HG03571 (cell line): ENCODE data around the gene CALHM5.

Experiments used
- ATAC-seq: cut with Tn5 transposase; IDR thresholded peaks from one replicate; pipeline ENCODE4 v1.9.1; 2021; ENCODE audit not compliant: unreplicated experiment

The CALHM5 gene

GRCh38 chr6:116545651-116546050 is 34.2 kb downstream of the CALHM5 start, which contains the start of gene TRAPPC3L:
TSS of gene TRAPPC3L (minus strand) at chr6:116545684. CDS start at chr6:116545514, 170 bp downstream.
- ATAC-seq: no peak

DNA sequence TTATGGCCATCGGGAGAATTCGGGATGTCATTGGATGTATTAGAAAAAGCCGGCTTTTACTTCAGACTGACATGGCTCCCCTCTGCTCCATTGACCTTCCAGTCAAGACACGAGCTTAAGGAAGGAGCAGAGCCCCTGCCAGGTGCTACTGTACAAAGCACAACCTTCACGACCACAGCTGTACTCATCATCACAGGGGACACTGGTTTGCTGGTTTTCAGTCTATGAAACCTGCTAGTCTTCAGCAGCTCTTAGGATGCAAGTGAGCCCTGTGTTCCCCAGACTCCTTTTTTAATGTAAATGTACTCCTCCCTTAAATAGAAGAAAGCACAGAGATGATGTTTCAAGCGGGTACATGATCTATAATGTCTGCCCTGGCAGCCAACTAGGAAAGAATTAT is 35.9 kb downstream of the CALHM5 start:
- ATAC-seq: no peak

GRCh38 chr6:116550796-116551195 is 39.4 kb downstream of the CALHM5 start:
- no peak for ATAC-seq

- ATAC-seq: no peak
These were observed 42.0 kb downstream of the CALHM5 start, which contains the start of gene CALHM4 for GRCh38 chr6:116553451-116553850. TSS of gene CALHM4 (plus strand) at chr6:116553751. CDS start at chr6:116553794, 43 bp downstream.

GRCh38 chr6:116556065-116556464 is 44.6 kb downstream of the CALHM5 start:
- ATAC-seq: no peak

DNA sequence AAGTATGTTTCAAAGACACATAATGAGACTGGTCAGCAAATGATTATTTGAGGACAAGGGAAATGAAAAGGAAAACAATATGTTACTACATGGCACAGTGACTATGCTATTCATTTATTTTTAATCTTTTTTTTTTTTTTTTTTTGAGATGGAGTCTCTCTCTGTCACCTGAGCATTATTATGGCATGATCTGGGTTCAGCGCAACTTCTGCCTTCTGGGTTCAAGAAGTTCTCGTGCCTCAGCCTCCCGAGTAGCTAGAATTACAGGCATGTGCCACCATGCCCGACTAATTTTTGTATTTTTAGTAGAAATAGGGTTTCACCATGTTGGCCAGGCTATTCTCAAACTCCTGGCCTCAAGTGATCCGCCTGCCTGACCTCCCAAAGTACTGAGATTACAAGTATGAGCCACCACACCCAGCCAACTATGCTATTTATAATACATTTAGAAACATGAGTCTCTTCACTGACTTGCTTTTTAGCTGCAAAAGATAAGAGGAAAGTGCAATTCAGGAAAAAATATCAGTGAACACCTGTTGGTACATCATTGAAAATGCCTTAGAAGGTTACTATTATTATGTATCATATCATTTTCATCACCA is 45.5 kb downstream of the CALHM5 start:
- ATAC-seq: no peak

DNA sequence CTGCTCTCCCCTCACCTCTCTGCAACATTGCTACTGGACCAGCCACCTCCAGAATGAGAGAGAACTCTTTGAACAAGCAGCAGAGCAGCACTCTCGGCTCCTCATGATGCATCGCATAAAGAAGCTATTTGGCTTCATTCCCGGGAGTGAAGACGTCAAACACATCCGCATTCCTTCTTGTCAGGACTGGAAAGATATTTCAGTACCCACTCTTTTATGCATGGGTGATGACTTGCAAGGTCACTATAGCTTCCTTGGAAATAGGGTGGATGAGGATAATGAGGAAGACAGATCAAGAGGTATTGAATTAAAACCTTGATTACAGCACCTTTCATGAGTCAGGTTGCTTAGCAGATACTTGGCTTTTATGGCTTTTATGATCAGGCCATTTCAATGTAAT is 46.5 kb downstream of the CALHM5 start:
- ATAC-seq: no peak

DNA sequence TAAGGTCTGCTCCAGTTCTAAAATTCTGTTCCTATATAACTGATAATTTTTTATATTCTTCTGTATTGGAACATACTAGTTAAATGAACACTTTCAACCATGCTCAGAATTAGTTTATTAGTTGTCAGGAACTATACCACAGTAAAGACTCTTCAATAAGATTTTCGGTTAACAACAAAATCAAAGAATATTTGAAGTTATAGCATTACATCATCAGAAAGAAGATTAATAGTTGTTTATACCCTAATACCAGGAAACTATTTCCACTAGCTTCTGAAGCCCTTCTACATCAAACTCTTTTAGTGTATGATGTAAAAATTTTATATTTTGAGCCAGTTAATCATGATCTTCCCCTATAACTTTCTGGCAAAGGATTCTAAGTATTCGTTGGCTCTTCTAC is 48.7 kb downstream of the CALHM5 start:
- ATAC-seq: no peak

- ATAC-seq: peak; percentile 60
These were observed 50.1 kb downstream of the CALHM5 start for GRCh38 chr6:116561377-116562018.

DNA sequence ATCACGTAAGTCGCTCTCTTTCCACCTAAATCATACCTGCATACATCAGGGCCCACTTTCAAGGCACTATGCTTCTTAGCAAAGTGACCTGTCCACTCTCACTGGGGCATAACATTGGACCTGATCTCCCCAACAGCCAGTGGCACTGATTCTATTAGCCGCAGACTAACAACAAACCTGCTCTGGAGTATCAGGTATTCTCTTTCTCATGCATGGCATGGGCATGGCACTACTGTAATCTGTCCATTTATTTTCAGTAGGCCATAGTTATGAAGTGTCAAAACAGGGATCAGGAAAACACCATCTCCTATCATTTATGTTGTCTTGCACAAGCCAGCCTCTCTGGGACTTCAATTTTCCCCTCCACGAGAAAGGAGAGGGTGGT is 50.6 kb downstream of the CALHM5 start:
- no peak for ATAC-seq

GRCh38 chr6:116562614-116563013 is 51.2 kb downstream of the CALHM5 start:
- ATAC-seq: no peak

- no peak for ATAC-seq
These were observed 52.4 kb downstream of the CALHM5 start for GRCh38 chr6:116563830-116564229.

GRCh38 chr6:116564311-116564710 is 52.9 kb downstream of the CALHM5 start:
- ATAC-seq: no peak

GRCh38 chr6:116564921-116565872 is 53.8 kb downstream of the CALHM5 start:
- ATAC-seq: no peak

GRCh38 chr6:116568111-116568510 is 56.7 kb downstream of the CALHM5 start:
- no peak for ATAC-seq

GRCh38 chr6:116568821-116569755 is 57.6 kb downstream of the CALHM5 start:
- no peak for ATAC-seq

- ATAC-seq: peak; percentile 95
These were observed 59.6 kb downstream of the CALHM5 start, which contains the start of gene RWDD1 for GRCh38 chr6:116570856-116571682. TSS of gene RWDD1 (plus strand) at chr6:116571504. CDS start at chr6:116571583, 79 bp downstream.

DNA sequence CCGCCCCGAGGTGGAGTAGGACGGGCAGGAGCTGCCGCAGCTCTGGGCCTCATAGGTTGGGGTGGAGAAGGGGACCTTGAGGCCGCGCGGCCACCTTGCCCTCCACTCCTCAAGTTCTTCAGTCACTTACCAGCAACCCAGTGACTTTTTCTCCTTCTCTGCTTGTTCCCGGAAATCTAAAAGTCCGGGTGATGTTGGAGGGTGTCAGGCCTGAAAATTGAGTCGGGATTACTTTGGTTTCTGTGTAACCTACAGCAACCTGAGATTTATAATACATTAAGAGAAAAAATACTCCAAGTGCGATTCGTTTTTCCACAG is 60.2 kb downstream of the CALHM5 start:
- ATAC-seq: no peak

DNA sequence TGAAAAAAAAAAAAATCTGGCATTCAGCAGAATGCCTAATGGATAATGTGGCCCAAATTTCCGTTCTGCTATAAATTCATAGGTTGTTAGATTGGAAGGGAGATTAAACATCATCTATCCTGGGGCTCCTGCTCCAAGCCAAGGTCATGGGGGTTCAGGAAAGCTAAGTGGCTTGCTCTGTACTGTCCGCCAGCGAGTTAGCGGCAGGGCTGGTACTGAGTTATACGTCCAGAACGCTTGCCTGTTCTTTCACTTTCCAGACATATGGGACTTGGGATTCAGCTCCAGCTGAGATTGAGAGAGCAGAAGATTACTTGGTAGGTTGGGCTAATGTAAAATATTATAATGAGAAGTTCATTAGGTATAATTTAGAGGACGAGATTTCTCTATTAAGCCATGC is 60.7 kb downstream of the CALHM5 start:
- no peak for ATAC-seq
